Neural cell (in vitro differentiated cells): ENCODE measurements around the gene VAV3.

Experiments
- CTCF ChIP-seq: fragments of 450-650 bp; IDR thresholded peaks from 2 replicates; pipeline ENCODE4 v1.5.1; 2014; ENCODE audit warnings: antibody characterized with exemption, mild to moderate bottlenecking, moderate library complexity; ENCODE audit not compliant: poor library complexity, severe bottlenecking
- EP300 ChIP-seq: fragments of 450-650 bp; conservative IDR thresholded peaks from 2 replicates; pipeline ENCODE4 v1.6.1; 2014; ENCODE audit warnings: antibody characterized with exemption, mild to moderate bottlenecking, moderate library complexity; ENCODE audit not compliant: poor library complexity, severe bottlenecking
- EZH2 ChIP-seq: fragments of 200-600, 300-800 bp; shearing (Covaris generic), sonication (generic); IDR thresholded peaks from 2 replicates; pipeline ENCODE4 v1.6.1; 2014; ENCODE audit warnings: antibody characterized with exemption, low read length, borderline replicate concordance, mild to moderate bottlenecking; ENCODE audit not compliant: insufficient read depth, poor library complexity, severe bottlenecking
- POLR2AphosphoS5 ChIP-seq: IDR thresholded peaks from 2 replicates; pipeline ENCODE4 v1.6.1; 2012
- REST ChIP-seq: IDR thresholded peaks from 2 replicates; pipeline ENCODE4 v1.6.1; 2012; ENCODE audit warnings: borderline replicate concordance

GRCh38 chr1:107953556-107953955, 11.4 kb downstream of the VAV3 start:
- TF ChIP-seq EP300 (no peak), REST (no peak), POLR2AphosphoS5 (no peak), CTCF (no peak), EZH2 (no peak)
